Measurements from ENCODE around the gene ELMO1. TPM values are rescaled to one million over a fixed set of nuclear protein-coding genes. Genes with fewer than 3 reads are reported as not detected.

Gene ELMO1
- total RNA-seq, 1 experiment from 2014 or later, result 1.1 TPM

DNA sequence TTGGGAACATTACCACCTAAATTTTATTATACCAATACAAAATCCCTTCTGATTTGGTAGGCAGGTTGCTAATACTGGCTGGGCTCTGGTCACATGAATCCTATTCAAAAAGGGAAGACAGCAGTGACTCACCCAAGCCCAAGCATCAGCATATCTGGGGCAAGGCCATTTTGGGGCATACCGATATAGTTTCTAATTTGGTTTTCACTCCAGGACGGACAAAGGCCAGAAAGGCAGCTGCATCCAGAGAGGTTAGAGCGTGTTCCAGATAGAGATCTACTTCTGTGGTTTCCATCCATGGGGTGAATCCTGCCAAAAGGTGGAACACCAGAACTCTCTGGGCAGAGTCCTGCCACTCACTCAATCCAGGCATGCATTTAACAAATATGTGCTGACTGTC lies 335.8 kb downstream of the ELMO1 start:
- no peak overlapping the region for H3K4me2 ChIP-seq (ENCODE audit: low read length)
- no TSS peak for BruUV-seq (replicated peaks)
- ChIA-PET CTCF (no interaction called here), POLR2A (no interaction called here), RAD21 (ENCODE audit: low non-redundant PET in 1 of 2, low total read pairs in 2 of 2, uncharacterized antibody in 2 of 2, unreplicated experiment in 2 of 2) (no interaction called here)
- no peaks in the 10 kb centered on the region for H3K27me3 ChIP-seq (ENCODE audit: insufficient read depth, low read length)
- no peaks in the 10 kb centered on the region for H3K79me2 ChIP-seq (ENCODE audit: insufficient read depth, low read length)
- H3K4me3 ChIP-seq (replicated peaks in 1 of 2; ENCODE audit: low read depth in 1 of 2, low read length in 2 of 2), result no peak overlapping the region
- ATAC-seq, result no peak
- no peak overlapping the region for H3K27ac ChIP-seq (ENCODE audit: low read depth, low read length)
- peaks cover 0 to 13% of the 10 kb centered on the region in 2 experiments; a peak in 1 of 4 replicates for H3K4me1 ChIP-seq (ENCODE audit: control insufficient read depth in 1 of 2, insufficient read depth in 2 of 2, low read length in 2 of 2)
- H3K9me3 ChIP-seq (ENCODE audit: control insufficient read depth in 1 of 2, insufficient read depth in 1 of 2, low read depth in 1 of 2, low read length in 2 of 2), result no peaks in the 10 kb centered on the region
- intact Hi-C loops (cut with micrococcal nuclease), result no loop called here
- no peaks in the 10 kb centered on the region for H4K20me1 ChIP-seq (ENCODE audit: insufficient read depth)
- TF ChIP-seq, protein P1, sequence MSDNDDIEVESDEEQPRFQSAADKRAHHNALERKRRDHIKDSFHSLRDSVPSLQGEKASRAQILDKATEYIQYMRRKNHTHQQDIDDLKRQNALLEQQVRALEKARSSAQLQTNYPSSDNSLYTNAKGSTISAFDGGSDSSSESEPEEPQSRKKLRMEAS (IDR thresholded peaks at IDR 0.05), result no peak
- no peak for TF ChIP-seq EZH2phosphoT487 (IDR thresholded peaks at IDR 0.05; ENCODE audit: borderline replicate concordance)
- TF ChIP-seq, protein P2, sequence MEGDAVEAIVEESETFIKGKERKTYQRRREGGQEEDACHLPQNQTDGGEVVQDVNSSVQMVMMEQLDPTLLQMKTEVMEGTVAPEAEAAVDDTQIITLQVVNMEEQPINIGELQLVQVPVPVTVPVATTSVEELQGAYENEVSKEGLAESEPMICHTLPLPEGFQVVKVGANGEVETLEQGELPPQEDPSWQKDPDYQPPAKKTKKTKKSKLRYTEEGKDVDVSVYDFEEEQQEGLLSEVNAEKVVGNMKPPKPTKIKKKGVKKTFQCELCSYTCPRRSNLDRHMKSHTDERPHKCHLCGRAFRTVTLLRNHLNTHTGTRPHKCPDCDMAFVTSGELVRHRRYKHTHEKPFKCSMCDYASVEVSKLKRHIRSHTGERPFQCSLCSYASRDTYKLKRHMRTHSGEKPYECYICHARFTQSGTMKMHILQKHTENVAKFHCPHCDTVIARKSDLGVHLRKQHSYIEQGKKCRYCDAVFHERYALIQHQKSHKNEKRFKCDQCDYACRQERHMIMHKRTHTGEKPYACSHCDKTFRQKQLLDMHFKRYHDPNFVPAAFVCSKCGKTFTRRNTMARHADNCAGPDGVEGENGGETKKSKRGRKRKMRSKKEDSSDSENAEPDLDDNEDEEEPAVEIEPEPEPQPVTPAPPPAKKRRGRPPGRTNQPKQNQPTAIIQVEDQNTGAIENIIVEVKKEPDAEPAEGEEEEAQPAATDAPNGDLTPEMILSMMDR (IDR thresholded peaks at IDR 0.05 in 2 of 3, conservative IDR thresholded peaks at IDR 0.05 in 1 of 3; ENCODE audit: borderline replicate concordance in 1 of 3, insufficient read depth in 1 of 3, low read depth in 2 of 3, low read length in 2 of 3), result no peak
- no peak for TF ChIP-seq POLR2AphosphoS5 (IDR thresholded peaks at IDR 0.05; ENCODE audit: low read depth, low read length)
- TF ChIP-seq SRF (IDR thresholded peaks at IDR 0.05; ENCODE audit: low read depth), result no peak
- TF ChIP-seq, protein P3, sequence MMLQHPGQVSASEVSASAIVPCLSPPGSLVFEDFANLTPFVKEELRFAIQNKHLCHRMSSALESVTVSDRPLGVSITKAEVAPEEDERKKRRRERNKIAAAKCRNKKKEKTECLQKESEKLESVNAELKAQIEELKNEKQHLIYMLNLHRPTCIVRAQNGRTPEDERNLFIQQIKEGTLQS (IDR thresholded peaks at IDR 0.05), result no peak
- no peak for TF ChIP-seq EGR1 (IDR thresholded peaks at IDR 0.05; ENCODE audit: low read depth)
- TF ChIP-seq TCF7L2 (IDR thresholded peaks at IDR 0.05; ENCODE audit: borderline replicate concordance, extremely low read depth, insufficient read depth, insufficient read length), result no peak
- TF ChIP-seq JUND (IDR thresholded peaks at IDR 0.05), result no peak
- TF ChIP-seq RAD21 (IDR thresholded peaks at IDR 0.05; ENCODE audit: low read depth), result no peak
- TF ChIP-seq, protein P4, sequence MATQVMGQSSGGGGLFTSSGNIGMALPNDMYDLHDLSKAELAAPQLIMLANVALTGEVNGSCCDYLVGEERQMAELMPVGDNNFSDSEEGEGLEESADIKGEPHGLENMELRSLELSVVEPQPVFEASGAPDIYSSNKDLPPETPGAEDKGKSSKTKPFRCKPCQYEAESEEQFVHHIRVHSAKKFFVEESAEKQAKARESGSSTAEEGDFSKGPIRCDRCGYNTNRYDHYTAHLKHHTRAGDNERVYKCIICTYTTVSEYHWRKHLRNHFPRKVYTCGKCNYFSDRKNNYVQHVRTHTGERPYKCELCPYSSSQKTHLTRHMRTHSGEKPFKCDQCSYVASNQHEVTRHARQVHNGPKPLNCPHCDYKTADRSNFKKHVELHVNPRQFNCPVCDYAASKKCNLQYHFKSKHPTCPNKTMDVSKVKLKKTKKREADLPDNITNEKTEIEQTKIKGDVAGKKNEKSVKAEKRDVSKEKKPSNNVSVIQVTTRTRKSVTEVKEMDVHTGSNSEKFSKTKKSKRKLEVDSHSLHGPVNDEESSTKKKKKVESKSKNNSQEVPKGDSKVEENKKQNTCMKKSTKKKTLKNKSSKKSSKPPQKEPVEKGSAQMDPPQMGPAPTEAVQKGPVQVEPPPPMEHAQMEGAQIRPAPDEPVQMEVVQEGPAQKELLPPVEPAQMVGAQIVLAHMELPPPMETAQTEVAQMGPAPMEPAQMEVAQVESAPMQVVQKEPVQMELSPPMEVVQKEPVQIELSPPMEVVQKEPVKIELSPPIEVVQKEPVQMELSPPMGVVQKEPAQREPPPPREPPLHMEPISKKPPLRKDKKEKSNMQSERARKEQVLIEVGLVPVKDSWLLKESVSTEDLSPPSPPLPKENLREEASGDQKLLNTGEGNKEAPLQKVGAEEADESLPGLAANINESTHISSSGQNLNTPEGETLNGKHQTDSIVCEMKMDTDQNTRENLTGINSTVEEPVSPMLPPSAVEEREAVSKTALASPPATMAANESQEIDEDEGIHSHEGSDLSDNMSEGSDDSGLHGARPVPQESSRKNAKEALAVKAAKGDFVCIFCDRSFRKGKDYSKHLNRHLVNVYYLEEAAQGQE (IDR thresholded peaks at IDR 0.05; ENCODE audit: low read depth), result no peak
- TF ChIP-seq ZFX (IDR thresholded peaks at IDR 0.05), result no peak
- no peak for TF ChIP-seq YY1 (IDR thresholded peaks at IDR 0.05; ENCODE audit: extremely low read depth, insufficient replicate concordance, low read depth, low read length)
- TF ChIP-seq, protein P5, sequence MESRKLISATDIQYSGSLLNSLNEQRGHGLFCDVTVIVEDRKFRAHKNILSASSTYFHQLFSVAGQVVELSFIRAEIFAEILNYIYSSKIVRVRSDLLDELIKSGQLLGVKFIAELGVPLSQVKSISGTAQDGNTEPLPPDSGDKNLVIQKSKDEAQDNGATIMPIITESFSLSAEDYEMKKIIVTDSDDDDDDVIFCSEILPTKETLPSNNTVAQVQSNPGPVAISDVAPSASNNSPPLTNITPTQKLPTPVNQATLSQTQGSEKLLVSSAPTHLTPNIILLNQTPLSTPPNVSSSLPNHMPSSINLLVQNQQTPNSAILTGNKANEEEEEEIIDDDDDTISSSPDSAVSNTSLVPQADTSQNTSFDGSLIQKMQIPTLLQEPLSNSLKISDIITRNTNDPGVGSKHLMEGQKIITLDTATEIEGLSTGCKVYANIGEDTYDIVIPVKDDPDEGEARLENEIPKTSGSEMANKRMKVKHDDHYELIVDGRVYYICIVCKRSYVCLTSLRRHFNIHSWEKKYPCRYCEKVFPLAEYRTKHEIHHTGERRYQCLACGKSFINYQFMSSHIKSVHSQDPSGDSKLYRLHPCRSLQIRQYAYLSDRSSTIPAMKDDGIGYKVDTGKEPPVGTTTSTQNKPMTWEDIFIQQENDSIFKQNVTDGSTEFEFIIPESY (IDR thresholded peaks at IDR 0.05; ENCODE audit: extremely low read depth, insufficient replicate concordance, low read length), result no peak
- TF ChIP-seq ZNF274 (IDR thresholded peaks at IDR 0.05; ENCODE audit: low read depth, low read length), result no peak
- no peak for TF ChIP-seq EZH2 (IDR thresholded peaks at IDR 0.05)
- no peak for TF ChIP-seq CBX3 (IDR thresholded peaks at IDR 0.05; ENCODE audit: low read depth)
- no peak for DNase-seq (ENCODE audit: low read depth, low spot score)
- H2AFZ ChIP-seq (ENCODE audit: low read depth, low read length, poor library complexity, severe bottlenecking), result no peak overlapping the region
- H3K9me2 ChIP-seq (ENCODE audit: insufficient read depth), result no peaks in the 10 kb centered on the region
- no peak overlapping the region for H3K9ac ChIP-seq (ENCODE audit: low read length)
- H3K36me3 ChIP-seq (ENCODE audit: control insufficient read depth in 1 of 2, insufficient read depth in 2 of 2, low read length in 2 of 2), result no peaks in the 10 kb centered on the region
